Right atrium auricular region (tissue), 2 donors: ENCODE measurements around the gene PITPNM3. TPM values are rescaled to one million over a fixed set of nuclear protein-coding genes. Genes with fewer than 3 reads are reported as not detected.

ENCODE experiments used
- DNase-seq: peaks from one replicate; pipeline ENCODE4 v3.0.0-alpha.2; 2019; ENCODE audit warnings: low spot score
- H3K27ac ChIP-seq, 2 donors: fragments of 200-600 bp; sonication (generic); 1 replicate in 1 of 2; 2 replicates in 1 of 2; pipeline ENCODE4 v1.5.1; 2016 to 2019
- H3K27me3 ChIP-seq, 2 donors: fragments of 200-600 bp; sonication (generic); one replicate each; pipeline versions ENCODE4 v1.5.1 to v1.6.0; 2017 to 2019
- H3K36me3 ChIP-seq: fragments of 200-600 bp; sonication (generic); one replicate; pipeline ENCODE4 v1.5.1; 2016
- H3K4me1 ChIP-seq, 2 donors: fragments of 200-600 bp; sonication (generic); one replicate each; pipeline versions ENCODE4 v1.5.1 to v1.6.0; 2017 to 2019
- H3K4me3 ChIP-seq, 2 donors: fragments of 200-600 bp; sonication (generic); 1 replicate in 1 of 2; 2 replicates in 1 of 2; pipeline ENCODE4 v1.5.1; 2017 to 2019; ENCODE audit warnings: mild to moderate bottlenecking in 1 of 2, moderate library complexity in 1 of 2
- H3K9me3 ChIP-seq, 2 donors: fragments of 200-600 bp; sonication (generic); one replicate each; pipeline ENCODE4 v1.5.1; 2019
- CTCF ChIP-seq, 2 donors: fragments of 200-600 bp; sonication (generic); IDR thresholded peaks; one replicate each; pipeline ENCODE4 v1.5.1; 2019; ENCODE audit warnings: antibody characterized with exemption in 2 of 2
- total RNA-seq, 2 donors: library from RNA; depleted of rRNA; stranded (reverse); fragments of >200 nt; gene quantifications; one replicate each; pipeline ENCODE4 v1.1.0, GENCODE V29; 2016

PITPNM3 gene
- total RNA-seq, 2 donors from 2014 or later = 0.56 to 1.2 TPM

DNA sequence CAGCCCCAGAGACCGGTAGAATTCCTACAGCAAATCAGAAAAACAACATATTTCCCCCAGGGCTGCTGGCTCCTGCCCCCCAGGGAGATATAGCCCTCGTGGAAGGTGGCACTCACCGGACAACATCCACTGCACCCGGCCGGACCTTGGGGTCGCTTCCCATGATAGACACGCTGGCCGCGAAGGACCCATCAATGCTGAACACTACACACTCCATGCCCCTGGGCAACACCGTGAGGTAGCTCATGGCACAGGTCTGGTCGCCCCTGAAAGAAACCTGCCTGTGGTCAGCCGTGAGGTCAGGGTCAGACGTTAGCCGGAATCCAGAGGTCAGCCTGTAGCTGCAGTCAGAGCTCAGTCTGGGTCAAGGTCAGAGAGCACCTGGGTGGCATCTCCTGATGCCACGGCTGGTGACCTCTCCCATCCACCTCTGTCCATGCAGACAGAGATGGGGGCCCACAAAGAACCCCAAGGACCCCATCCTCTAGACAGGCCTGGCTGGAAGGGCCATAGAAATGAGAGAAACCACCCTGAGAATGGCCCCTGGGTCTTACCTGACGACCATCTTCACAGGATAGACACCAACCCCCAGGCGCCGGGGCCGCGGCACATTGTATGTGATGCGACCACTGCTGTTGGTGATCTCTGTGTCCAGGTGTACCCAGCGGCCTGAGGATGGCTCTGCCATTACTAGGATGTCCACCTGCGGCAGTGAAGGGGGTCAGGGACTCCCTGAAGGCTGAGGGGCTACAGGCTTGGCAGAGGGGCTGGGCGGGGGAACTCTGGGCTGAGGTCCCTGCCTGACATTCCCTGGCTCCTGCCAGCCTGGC, 92.5 kb downstream of the PITPNM3 start:
- peaks cover 0 to 4% of the 10 kb centered on the region in 2 donors for H3K9me3 ChIP-seq
- H3K4me3 ChIP-seq = no peak overlapping the region
- no peak for TF ChIP-seq CTCF (IDR thresholded peaks at IDR 0.05)
- no peak for DNase-seq
- H3K27me3 ChIP-seq = no peaks in the 10 kb centered on the region
- H3K27ac ChIP-seq = no peak overlapping the region
- no peaks in the 10 kb centered on the region for H3K4me1 ChIP-seq
- no peaks in the 10 kb centered on the region for H3K36me3 ChIP-seq

- H3K27ac ChIP-seq = no peak overlapping the region
- H3K4me1 ChIP-seq = no peaks in the 10 kb centered on the region
- no peaks in the 10 kb centered on the region for H3K36me3 ChIP-seq
- H3K9me3 ChIP-seq = peaks cover 0 to 4% of the 10 kb centered on the region in 2 donors
- H3K27me3 ChIP-seq = no peaks in the 10 kb centered on the region
- H3K4me3 ChIP-seq = no peak overlapping the region
- no peak for TF ChIP-seq CTCF (IDR thresholded peaks at IDR 0.05)
- no peak for DNase-seq
Measured at GRCh38 chr17:6462692-6463091, 93.7 kb downstream of the PITPNM3 start.

DNA sequence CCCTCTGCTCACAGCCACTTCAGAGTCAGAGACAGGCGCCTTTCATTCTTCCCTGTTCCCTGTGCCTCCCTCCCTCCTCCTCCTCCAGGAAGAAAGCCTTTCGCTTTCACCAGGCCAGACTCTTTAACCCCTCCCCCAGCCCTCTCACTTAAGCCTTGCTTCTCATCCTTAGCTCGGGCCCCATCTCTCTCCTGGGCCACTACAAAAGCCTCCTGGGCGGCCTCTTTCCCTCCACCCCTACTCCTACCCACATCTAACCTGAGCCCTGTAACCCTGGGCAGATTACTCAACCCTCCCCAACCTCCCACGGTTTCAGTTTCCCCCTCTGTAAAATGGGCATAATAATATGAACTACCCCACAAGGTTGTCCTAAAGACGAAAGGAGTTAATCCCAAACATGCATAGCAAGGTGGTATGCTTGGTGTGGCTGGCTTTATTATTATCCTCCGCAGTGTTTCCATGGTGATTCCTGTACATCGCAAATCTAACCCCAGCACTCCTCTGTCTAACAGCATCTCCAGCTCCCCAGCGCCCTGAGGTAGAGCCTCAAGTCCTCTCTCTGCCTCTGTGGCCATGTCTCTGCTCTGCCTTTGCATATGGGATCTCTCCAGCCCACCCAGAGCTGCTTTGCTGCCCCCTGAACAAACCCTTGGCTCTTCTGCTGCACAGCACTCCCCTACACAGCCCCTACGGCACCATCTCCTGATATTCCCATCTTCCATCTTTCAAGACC, 94.4 kb downstream of the PITPNM3 start:
- H3K36me3 ChIP-seq = no peaks in the 10 kb centered on the region
- H3K27me3 ChIP-seq = no peaks in the 10 kb centered on the region

GRCh38 chr17:6461246-6461645, 95.1 kb downstream of the PITPNM3 start:
- Histone ChIP-seq H3K9me3 (no peaks in the 10 kb centered on the region), H3K4me1 (no peaks in the 10 kb centered on the region), H3K27ac (no peak overlapping the region), H3K4me3 (no peak overlapping the region), H3K36me3 (no peaks in the 10 kb centered on the region), H3K27me3 (no peaks in the 10 kb centered on the region)
- TF ChIP-seq CTCF (IDR thresholded peaks at IDR 0.05) = no peak
- DNase-seq = no peak

More for the DNA sequence above, 94.4 kb downstream of the PITPNM3 start:
- no peak for DNase-seq
- no peak for TF ChIP-seq CTCF (IDR thresholded peaks at IDR 0.05)
- H3K27ac ChIP-seq = no peak overlapping the region
- no peaks in the 10 kb centered on the region for H3K9me3 ChIP-seq
- no peaks in the 10 kb centered on the region for H3K4me1 ChIP-seq
- H3K4me3 ChIP-seq = no peak overlapping the region

DNA sequence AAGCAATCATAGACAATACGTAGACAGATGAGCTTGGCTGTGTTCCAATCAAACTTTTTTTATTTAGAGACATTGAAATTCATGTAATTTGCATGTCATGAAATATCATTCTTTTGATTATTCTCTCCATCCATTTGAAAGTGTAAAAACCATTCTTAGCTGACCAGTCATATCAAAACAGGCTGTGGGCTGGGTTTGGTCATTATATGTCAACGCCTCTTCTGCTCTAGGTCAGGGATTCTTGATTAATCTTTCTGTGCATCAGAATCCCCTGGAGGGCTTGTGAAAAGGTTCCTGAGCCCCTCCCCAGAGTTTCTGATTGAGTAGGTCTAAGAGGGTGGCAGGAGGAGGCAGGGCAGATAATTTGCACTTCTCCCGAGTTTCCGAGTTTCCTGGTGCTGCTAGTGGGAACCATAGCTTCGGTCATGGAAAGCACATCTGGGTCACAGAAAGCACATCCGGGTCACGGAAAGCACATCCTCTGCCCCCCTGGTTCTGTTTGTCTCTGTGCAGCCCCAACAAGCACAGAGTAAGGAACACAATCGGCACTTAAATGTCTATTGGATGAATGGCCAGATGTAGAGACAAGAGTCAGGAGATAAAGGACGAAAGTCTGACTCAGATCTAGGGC, 95.7 kb downstream of the PITPNM3 start:
- H3K36me3 ChIP-seq = no peaks in the 10 kb centered on the region
- DNase-seq = no peak

More for the DNA sequence above, 95.7 kb downstream of the PITPNM3 start:
- H3K27me3 ChIP-seq = peaks cover 0 to 6% of the 10 kb centered on the region in 2 donors
- TF ChIP-seq CTCF (IDR thresholded peaks at IDR 0.05) = no peak
- H3K9me3 ChIP-seq = no peaks in the 10 kb centered on the region
- no peaks in the 10 kb centered on the region for H3K4me1 ChIP-seq
- no peak overlapping the region for H3K4me3 ChIP-seq
- H3K27ac ChIP-seq = no peak overlapping the region
